ENCODE data around the gene CSH2. TPM values are rescaled to one million over a fixed set of nuclear protein-coding genes. Genes with fewer than 3 reads are reported as not detected.

Gene CSH2
- total and polyA plus RNA-seq, 9 of the 15 experiments (the other 6 are each of a cell fraction or from before 2014, with no cell fraction given), result not detected

GRCh38 chr17:63832455-63832854 lies 41.0 kb downstream of the CSH2 start:
- POLR2A ChIA-PET, result interaction anchor here (0.7 to 1.3 kb wide), 6 partner anchors 9 to 62 kb away, joined by 3 to 8 read pairs (median 4); partner anchors contain the start of genes CCDC47 and SMARCD2
- TF ChIP-seq RBFOX2 (IDR thresholded peaks at IDR 0.05; ENCODE audit: low read depth, low read length), result peak; percentile 14; the same call in 1 of the 2 replicates
- peak; percentile 18; the same call in 1 of the 2 replicates for TF ChIP-seq SUPT5H (IDR thresholded peaks at IDR 0.05)
- TF ChIP-seq CBFA2T3 (IDR thresholded peaks at IDR 0.05), result no peak
- ATAC-seq (no peak), FAIRE-seq (no peak), DNase-seq (ENCODE audit: extremely low read depth in 1 of 4, low spot score in 3 of 4) (no peak)
- TSS peak; percentile 37 for BruUV-seq (replicated peaks)
- Histone ChIP-seq H3K79me2 (ENCODE audit: control insufficient read depth, insufficient read depth, low read length) (peaks cover 32% of the 10 kb centered on the region), H3K4me1 (replicated peaks in 1 of 2; ENCODE audit: control insufficient read depth in 2 of 2, insufficient read depth in 2 of 2, low read length in 2 of 2) (peaks cover 11 to 12% of the 10 kb centered on the region in 2 experiments; a peak in 4 of 5 replicates), H3K9me1 (ENCODE audit: control insufficient read depth, insufficient read depth, low read length) (no peaks in the 10 kb centered on the region), H3K4me3 (no peak overlapping the region), H2AFZ (ENCODE audit: low read depth, low read length) (no peak overlapping the region), H3K27ac (ENCODE audit: extremely low read depth, low read depth, low read length) (no peak overlapping the region; the same call in 2 of the 3 replicates), H3K4me2 (ENCODE audit: insufficient read depth, low read length) (no peak overlapping the region), H3K36me3 (ENCODE audit: control insufficient read depth, insufficient read depth, low read length) (peaks cover 93% of the 10 kb centered on the region), H3K9me3 (replicated peaks; ENCODE audit: control insufficient read depth, insufficient read depth, low read depth, low read length) (no peaks in the 10 kb centered on the region), H3K9ac (ENCODE audit: insufficient read depth in 1 of 2, low read depth in 2 of 2, low read length in 2 of 2) (no peak overlapping the region), H3K27me3 (ENCODE audit: control insufficient read depth in 2 of 2, insufficient read depth in 2 of 2, low read length in 2 of 2) (no peaks in the 10 kb centered on the region), H4K20me1 (replicated peaks; ENCODE audit: control insufficient read depth, insufficient read depth, low read length) (no peaks in the 10 kb centered on the region)
- WGBS (ENCODE audit: insufficient coverage, low coverage, missing lambda C conversion rate), result 92% methylated on average over 2 of the region's 2 CpGs
- intact Hi-C loops (cut with micrococcal nuclease), result loop anchor here (10.0 kb wide), 1 partner anchor 138 kb away; no protein-coding TSS in a partner anchor
- CTCF ChIA-PET (ENCODE audit: low intra/inter-chr PET ratio), result no interaction called here
- in situ Hi-C loops (cut with MboI), result loop anchor here (25.0 kb wide), 1 partner anchor 395 kb away; the partner anchor contains the start of gene CYB561

GRCh38 chr17:63832014-63832413 lies 41.5 kb downstream of the CSH2 start:
- Histone ChIP-seq H3K4me1 (replicated peaks in 1 of 2; ENCODE audit: control insufficient read depth in 2 of 2, insufficient read depth in 2 of 2, low read length in 2 of 2) (peaks cover 9 to 11% of the 10 kb centered on the region in 2 experiments; a peak in 3 of 5 replicates), H4K20me1 (replicated peaks; ENCODE audit: control insufficient read depth, insufficient read depth, low read length) (no peaks in the 10 kb centered on the region), H3K27ac (ENCODE audit: extremely low read depth, low read depth, low read length) (no peak overlapping the region), H2AFZ (ENCODE audit: low read depth, low read length) (no peak overlapping the region), H3K79me2 (ENCODE audit: control insufficient read depth, insufficient read depth, low read length) (peaks cover 33% of the 10 kb centered on the region), H3K9ac (ENCODE audit: insufficient read depth in 1 of 2, low read depth in 2 of 2, low read length in 2 of 2) (no peak overlapping the region; a peak in 1 of 4 replicates), H3K4me3 (no peak overlapping the region), H3K36me3 (ENCODE audit: control insufficient read depth, insufficient read depth, low read length) (peaks cover 89% of the 10 kb centered on the region), H3K9me1 (ENCODE audit: control insufficient read depth, insufficient read depth, low read length) (no peaks in the 10 kb centered on the region), H3K9me3 (replicated peaks; ENCODE audit: control insufficient read depth, insufficient read depth, low read depth, low read length) (no peaks in the 10 kb centered on the region), H3K27me3 (ENCODE audit: control insufficient read depth in 2 of 2, insufficient read depth in 2 of 2, low read length in 2 of 2) (no peaks in the 10 kb centered on the region), H3K4me2 (ENCODE audit: insufficient read depth, low read length) (no peak overlapping the region)
- ChIA-PET CTCF (ENCODE audit: low intra/inter-chr PET ratio) (no interaction called here), POLR2A (interaction anchor here (0.7 to 4.6 kb wide), 6 partner anchors 8 to 62 kb away, joined by 3 to 66 read pairs (median 4); partner anchors contain the start of genes CCDC47 and SMARCD2)
- BruUV-seq (replicated peaks), result no TSS peak
- intact Hi-C loops (cut with micrococcal nuclease), result loop anchor here (10.0 kb wide), 1 partner anchor 137 kb away; no protein-coding TSS in a partner anchor
- in situ Hi-C loops (cut with MboI), result loop anchor here (25.0 kb wide), 1 partner anchor 395 kb away; the partner anchor contains the start of gene CYB561
- DNase-seq (ENCODE audit: extremely low read depth in 1 of 4, low spot score in 3 of 4) (no peak), FAIRE-seq (no peak), ATAC-seq (no peak)
- WGBS (ENCODE audit: insufficient coverage, low coverage, missing lambda C conversion rate), result 92% methylated on average over 5 of the region's 5 CpGs
- TF ChIP-seq FOXP1 (CRISPR knock-in tag; IDR thresholded peaks at IDR 0.05), result no peak
- 0 out of 2 replicates have a peak, but pooled peaks have one; percentile 17 for TF ChIP-seq POLR2A (conservative IDR thresholded peaks at IDR 0.05)
- no peak for TF ChIP-seq ZFP91 (CRISPR knock-in tag; IDR thresholded peaks at IDR 0.05)
- TF ChIP-seq RBFOX2 (IDR thresholded peaks at IDR 0.05; ENCODE audit: low read depth, low read length), result 0 out of 2 replicates have a peak, but pooled peaks have one; percentile 21
- peak; percentile 38; the same call in 1 of the 2 replicates for TF ChIP-seq SUPT5H (IDR thresholded peaks at IDR 0.05)
- TF ChIP-seq ZNF696 (CRISPR knock-in tag; conservative IDR thresholded peaks at IDR 0.05), result no peak
- no peak for TF ChIP-seq HOXB6 (CRISPR knock-in tag; IDR thresholded peaks at IDR 0.05; ENCODE audit: borderline replicate concordance)

All from K562 (cell line).